Inflammatory macrophage treated with lipopolysaccharide for 1 hour (primary cell): Measurements from ENCODE around the gene PAPOLA.
"Not testable (repeated sequence)": the region's sequence is repeated elsewhere in the genome, so short reads cannot be mapped to it uniquely, and the experiment has no call there.

Experiments
- DNase-seq, 2 donors: peaks; one replicate each; pipeline ENCODE4 v3.0.0-alpha.2; 2020 to 2022

The PAPOLA gene

GRCh38 chr14:96503306-96503679, 1.1 kb downstream of the PAPOLA start:
- no peak for DNase-seq

GRCh38 chr14:96504353-96504752, 2.2 kb downstream of the PAPOLA start:
- not testable (repeated sequence) for DNase-seq

GRCh38 chr14:96507723-96508122, 5.5 kb downstream of the PAPOLA start:
- DNase-seq = no peak

GRCh38 chr14:96508900-96509299, 6.7 kb downstream of the PAPOLA start:
- DNase-seq = no peak

- no peak for DNase-seq
These were observed 7.4 kb downstream of the PAPOLA start for GRCh38 chr14:96509457-96510090.

GRCh38 chr14:96511146-96511545, 9.0 kb downstream of the PAPOLA start:
- DNase-seq = no peak

GRCh38 chr14:96511667-96512066, 9.5 kb downstream of the PAPOLA start:
- no peak for DNase-seq

GRCh38 chr14:96512122-96512521, 9.9 kb downstream of the PAPOLA start:
- DNase-seq = no peak

GRCh38 chr14:96512602-96513397, 10.6 kb downstream of the PAPOLA start:
- no peak for DNase-seq

- DNase-seq = no peak
These were observed 12.5 kb downstream of the PAPOLA start for GRCh38 chr14:96514694-96515093.

- DNase-seq = no peak
These were observed 13.5 kb downstream of the PAPOLA start for GRCh38 chr14:96515731-96516130.

GRCh38 chr14:96516351-96516750, 14.2 kb downstream of the PAPOLA start:
- no peak for DNase-seq

GRCh38 chr14:96519970-96520369, 17.8 kb downstream of the PAPOLA start:
- no peak for DNase-seq

GRCh38 chr14:96525452-96525851, 23.3 kb downstream of the PAPOLA start:
- no peak for DNase-seq

- no peak for DNase-seq
These were observed 30.4 kb downstream of the PAPOLA start for GRCh38 chr14:96532632-96533031.

GRCh38 chr14:96536807-96537206, 34.6 kb downstream of the PAPOLA start:
- no peak for DNase-seq

- peak; percentile 65 to 67 for DNase-seq
These were observed 36.2 kb downstream of the PAPOLA start for GRCh38 chr14:96538097-96538989.

GRCh38 chr14:96538990-96539317, 36.8 kb downstream of the PAPOLA start:
- DNase-seq = no peak

GRCh38 chr14:96554315-96554910, 52.2 kb downstream of the PAPOLA start:
- DNase-seq = no peak

GRCh38 chr14:96559571-96559970, 57.4 kb downstream of the PAPOLA start:
- no peak for DNase-seq

- DNase-seq = no peak
These were observed 62.2 kb downstream of the PAPOLA start for GRCh38 chr14:96564389-96564788.

- DNase-seq = no peak
These were observed 63.6 kb downstream of the PAPOLA start for GRCh38 chr14:96565811-96566210.

GRCh38 chr14:96567289-96567899, 65.2 kb downstream of the PAPOLA start:
- DNase-seq = peak in 1 of 2 donors; percentile 53
